T47D (cell line): ENCODE data around the gene C4orf17.

Source experiments
- DNase-seq, 2 experiments: peaks; one replicate each; pipeline versions ENCODE4 v3.0.0 to v3.0.0-alpha.2; 2011 to 2012; ENCODE audit warnings: low read depth in 1 of 2, low spot score in 1 of 2
- JUND ChIP-seq: IDR thresholded peaks from 2 replicates; pipeline ENCODE4 v1.6.1; 2012; ENCODE audit warnings: low read depth
- in situ Hi-C: cut with HindIII; loops from 2 replicates; pipeline ENCODE4 v1.10.0; 2016; ENCODE audit warnings: low sequenced_read_pairs, low pct_unique_long_range_greater_than_20kb

Gene C4orf17

GRCh38 chr4:99563310-99564186 is 52.7 kb downstream of the C4orf17 start, which contains the start of gene TRMT10A:
TSS of gene TRMT10A (minus strand) at chr4:99564039. CDS start at chr4:99559338, 4,701 bp downstream.
- TF ChIP-seq JUND = no peak
- peak; percentile 45 to 96 for DNase-seq
- in situ Hi-C loops = no loop called here

DNA sequence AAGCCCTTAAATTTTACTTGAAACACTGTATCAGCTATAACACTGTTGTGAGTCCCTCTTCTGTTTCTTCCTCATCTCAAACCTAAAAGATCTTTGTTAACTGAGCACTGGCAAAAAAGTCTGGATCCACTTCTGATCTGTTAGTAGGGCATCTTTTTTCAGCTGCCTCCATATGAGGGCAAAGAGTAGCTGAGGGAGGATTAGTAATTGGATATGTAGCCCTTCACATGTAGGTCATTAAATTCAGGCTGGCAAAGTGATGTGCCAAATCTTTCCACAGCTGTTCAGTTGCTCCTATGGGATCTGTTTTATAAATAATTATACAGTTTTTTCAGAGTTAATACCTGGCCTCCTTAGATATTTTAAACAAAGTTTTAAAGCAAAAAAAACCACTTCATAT is 54.1 kb downstream of the C4orf17 start:
- DNase-seq = no peak
- in situ Hi-C loops = no loop called here
- no peak for TF ChIP-seq JUND

DNA sequence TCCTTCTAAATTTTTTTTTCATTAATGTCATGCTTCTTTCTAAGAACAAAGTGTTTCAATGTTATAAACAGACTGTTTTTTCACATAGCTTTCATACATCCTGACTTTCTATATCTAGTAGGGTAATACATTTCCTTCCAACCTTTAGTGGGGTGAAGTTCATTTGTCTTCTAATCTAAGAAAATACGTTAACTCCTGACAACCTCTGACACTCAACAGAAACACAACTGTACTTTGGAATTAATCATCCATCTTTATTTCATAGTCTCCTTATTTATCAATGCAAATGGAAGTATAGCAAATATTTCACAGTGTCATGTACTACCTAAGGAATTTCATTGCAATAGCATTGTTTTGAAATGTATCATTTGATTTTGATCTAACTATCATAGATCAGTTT is 61.1 kb downstream of the C4orf17 start:
- in situ Hi-C loops = no loop called here
- no peak for DNase-seq
- no peak for TF ChIP-seq JUND

DNA sequence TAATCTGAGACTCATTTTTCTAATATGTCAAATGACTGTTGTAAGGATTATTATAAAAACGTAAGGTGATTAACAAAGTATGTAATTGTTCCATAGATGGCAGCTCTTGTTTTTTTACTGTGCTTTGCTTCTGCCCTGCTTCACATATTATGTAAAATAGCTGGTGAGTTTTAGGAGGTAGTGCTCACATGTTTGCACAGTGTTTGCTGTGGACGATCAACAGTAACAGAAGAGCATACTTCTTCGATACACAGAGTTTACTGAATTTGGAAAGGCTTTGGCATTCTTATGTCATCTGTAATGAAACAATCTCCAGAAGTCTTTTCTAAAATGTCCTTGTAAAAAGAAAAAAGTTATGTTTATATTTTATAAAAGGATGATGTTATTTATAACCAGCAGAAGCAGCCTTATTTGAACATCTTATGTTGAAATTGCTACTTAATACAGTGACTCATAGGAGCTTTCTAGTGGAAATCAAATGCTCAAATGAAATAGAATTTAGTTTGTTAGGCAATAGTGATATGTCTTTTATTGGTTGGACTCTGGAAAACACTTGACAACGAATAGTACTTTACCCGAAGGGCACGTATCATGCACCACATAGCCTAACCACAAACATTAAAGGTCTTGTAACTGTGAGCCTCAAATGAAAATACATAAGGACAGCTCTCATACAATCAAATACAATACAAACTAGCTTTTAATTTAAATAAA is 61.9 kb downstream of the C4orf17 start:
- DNase-seq = no peak
- in situ Hi-C loops = no loop called here
- no peak for TF ChIP-seq JUND

DNA sequence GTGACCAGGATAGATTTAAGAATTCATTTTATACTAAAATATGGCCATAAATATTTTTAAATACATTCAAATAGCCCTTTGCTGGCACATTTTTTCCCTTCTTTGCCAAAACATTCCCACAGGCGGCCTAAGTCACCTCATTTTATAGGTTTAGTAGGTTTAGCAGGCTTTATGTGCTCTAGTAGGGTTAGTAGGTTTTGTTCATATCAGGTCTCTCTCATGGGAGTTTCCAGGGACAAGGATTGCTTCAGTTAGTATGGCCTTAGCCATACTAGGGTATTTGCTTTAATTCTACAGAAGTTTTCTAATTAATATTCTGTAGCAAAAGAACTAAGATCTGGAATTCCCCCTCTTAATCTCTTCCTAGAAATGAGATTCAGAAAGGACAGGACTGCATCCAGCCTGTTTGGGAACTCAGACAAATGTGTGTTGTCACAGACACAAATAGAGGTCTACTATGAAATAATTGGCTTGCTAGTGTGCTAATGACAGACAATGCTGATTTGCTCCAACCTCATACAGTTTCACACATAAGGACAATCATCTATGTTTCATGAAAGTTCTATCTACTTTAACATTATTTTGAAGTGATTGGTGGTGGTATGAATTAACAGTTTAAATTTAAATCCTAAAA is 63.0 kb downstream of the C4orf17 start:
- no peak for TF ChIP-seq JUND
- DNase-seq = no peak
- in situ Hi-C loops = no loop called here

DNA sequence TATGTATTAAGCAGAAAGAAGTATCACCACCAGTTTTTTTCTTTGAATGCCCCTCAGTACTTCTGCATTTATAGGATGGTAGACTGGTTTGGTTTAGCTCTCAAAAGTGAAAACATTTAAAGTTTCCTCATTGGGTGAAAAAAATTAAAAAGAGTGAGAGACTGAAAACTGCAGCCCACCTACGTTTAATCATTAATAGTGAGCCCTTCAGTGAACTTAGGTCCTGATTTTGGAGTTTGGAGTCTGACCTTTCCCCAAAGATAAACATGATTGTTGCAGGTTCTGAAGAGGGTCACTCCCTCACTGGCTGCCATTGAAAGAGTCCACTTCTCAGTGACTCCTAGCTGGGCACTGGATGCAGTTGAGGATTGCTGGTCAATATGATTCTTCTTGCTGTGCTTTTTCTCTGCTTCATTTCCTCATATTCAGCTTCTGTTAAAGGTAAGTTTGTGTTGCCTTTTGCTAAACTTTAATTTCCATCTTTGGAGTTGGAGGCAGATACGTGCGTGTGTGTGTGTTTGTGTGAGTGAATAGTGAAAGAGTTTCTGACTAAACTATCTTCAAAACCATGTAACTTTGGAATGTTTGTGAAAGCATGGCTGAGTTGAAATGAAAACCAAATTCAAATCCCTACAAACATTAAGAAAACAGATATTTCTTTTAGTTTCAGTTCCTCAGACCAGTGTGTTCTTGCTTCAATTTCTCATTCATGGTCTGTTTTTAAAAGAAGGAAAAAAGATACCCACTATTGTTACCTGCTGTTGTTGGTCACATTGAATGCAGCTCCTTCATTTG is 63.9 kb downstream of the C4orf17 start, which contains the start of gene MTTP:
TSS of gene MTTP (plus strand) at position 295 of the 795 bp plus-strand sequence. CDS start at position 381, 86 bp downstream.
- in situ Hi-C loops = no loop called here
- DNase-seq = no peak
- TF ChIP-seq JUND = no peak

GRCh38 chr4:99578714-99579113 is 67.9 kb downstream of the C4orf17 start:
- TF ChIP-seq JUND = no peak

DNA sequence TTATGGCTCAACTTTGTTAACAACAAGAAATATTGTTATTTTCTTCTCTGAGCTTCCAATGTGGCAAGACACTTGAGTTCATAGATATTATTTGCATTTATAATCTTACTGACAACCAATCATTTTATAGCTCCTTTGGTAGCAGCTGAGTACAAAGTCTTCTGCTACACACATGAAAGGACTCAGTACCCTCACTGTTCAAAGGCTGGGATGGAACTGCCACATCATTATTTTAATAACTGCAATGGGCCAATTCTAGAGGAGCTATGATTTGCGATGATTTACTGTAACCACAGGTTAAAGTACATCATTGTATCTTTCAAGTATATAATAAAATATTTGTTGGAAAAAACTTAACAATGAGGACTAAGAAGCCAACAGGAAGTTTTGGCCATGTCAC is 74.7 kb downstream of the C4orf17 start:
- in situ Hi-C loops = no loop called here
- no peak for DNase-seq
- no peak for TF ChIP-seq JUND

More at GRCh38 chr4:99578714-99579113, 67.9 kb downstream of the C4orf17 start:
- in situ Hi-C loops = no loop called here
- DNase-seq = no peak

DNA sequence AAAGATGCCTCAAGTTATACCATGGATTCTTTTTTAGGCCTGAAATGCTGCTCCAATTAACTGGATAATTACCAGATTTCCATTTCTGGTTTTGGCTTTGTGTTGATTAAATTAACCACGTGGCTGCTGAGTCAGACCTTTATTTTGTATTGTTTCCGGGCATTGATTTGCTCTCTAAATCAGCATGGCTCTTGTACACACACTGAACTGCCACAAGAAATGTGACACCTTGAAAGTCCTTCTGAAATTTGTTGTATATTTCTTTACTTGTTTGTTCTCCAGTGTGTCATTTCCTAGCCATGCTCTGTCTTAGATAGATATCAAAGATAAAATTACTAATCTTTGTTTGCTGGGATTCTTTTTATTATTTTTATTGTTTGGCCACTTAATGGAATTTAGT is 75.5 kb downstream of the C4orf17 start:
- in situ Hi-C loops = no loop called here
- no peak for TF ChIP-seq JUND
- no peak for DNase-seq

DNA sequence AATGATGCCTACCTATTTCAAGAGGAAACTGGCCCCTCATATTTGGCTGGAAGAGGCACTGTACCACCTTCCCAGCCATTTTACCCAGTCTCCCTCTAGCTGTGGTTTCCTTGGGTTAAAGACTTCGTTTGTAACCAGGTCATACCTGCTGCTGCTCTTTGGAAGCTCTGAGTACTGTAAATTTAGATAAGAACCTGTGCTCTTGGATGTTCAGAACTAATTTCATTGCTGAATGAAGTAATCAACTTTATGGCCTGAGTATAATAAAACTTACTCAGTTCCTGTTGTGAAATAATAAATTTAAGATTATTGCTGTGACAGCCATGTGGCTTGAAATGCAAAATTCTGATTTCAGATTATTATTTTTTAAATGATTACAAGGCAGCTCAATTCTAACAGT is 76.0 kb downstream of the C4orf17 start:
- TF ChIP-seq JUND = no peak
- in situ Hi-C loops = no loop called here
- no peak for DNase-seq

DNA sequence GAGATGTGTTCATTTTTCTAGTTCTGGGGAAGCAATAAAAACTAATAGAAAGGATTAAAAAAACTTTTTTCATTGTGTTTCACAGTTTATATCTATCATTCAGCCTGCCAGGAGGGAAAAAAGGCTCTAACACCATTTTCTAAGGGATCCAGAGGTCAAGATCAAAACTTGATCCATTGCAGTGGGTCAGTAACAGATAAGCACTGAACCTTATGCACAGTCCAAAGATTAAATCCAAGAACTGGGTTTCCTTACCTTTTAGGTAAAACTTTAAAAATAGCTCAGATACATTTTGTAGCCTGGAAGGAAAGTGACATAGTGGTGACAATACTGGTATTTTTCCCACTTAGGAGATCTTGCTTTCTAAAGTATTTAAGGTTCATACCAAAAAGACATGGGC is 76.5 kb downstream of the C4orf17 start:
- TF ChIP-seq JUND = no peak
- in situ Hi-C loops = no loop called here
- no peak for DNase-seq

DNA sequence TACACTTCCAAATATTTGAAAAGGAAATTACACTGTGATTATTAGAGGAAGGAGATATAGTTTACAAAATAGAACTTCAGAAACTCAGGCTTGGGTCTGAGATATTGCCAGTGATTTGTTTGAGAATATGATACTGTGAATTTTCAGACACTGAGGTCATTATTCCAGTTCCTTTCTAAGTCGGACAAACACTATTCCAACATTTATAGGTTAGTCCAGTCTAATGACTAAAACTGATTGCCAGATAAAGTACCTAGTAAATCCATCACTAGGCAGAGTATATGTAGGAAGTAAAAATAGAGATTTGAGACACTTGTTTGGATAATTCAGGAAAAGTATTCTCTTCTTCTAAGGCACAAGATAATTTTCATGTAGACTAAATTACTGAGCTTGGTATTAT is 77.0 kb downstream of the C4orf17 start:
- TF ChIP-seq JUND = no peak
- in situ Hi-C loops = no loop called here
- no peak for DNase-seq
